Fibroblast of skin of left biceps (primary cell): ENCODE measurements around the gene TANC1.

Experiments used
- DNase-seq, 2 experiments: peaks; one replicate each; pipeline ENCODE4 v3.0.0-alpha.2; 2013; ENCODE audit warnings: low read depth in 2 of 2

Gene TANC1

DNA sequence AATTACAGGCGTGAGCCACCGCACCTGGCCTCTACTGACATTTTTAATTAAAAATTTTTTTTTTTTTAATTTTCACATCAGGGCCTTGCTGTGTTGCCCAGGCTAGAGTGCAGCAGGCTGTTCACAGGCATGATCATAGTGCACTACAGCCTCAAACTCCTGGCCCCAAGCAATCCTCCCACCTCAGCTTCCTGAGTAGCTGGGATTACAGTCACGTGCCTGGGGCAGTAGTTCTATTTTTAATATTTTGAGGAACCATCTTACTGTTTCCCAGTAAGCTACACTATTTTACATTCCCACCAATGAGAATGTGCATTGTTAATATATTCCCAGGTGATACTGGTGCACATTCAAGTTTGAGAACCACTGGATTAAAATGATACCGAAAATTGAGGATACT lies 225.4 kb downstream of the TANC1 start:
- no peak for DNase-seq

DNA sequence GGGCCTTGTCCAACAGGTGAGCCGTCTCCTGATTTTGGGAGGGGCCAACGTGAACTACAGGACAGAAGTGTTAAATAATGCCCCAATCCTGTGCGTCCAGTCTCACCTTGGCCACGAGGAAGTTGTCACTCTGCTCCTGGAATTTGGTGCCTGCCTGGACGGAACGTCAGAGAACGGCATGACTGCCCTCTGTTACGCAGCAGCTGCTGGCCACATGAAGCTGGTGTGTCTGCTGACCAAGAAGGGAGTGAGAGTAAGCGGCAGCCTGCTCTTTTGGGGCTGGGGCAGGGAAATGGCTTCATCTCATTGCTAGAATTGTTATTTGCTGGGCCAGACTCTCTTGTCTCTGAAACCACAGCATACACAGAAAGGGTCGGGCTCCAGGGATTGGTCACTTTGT lies 225.8 kb downstream of the TANC1 start:
- DNase-seq: no peak

DNA sequence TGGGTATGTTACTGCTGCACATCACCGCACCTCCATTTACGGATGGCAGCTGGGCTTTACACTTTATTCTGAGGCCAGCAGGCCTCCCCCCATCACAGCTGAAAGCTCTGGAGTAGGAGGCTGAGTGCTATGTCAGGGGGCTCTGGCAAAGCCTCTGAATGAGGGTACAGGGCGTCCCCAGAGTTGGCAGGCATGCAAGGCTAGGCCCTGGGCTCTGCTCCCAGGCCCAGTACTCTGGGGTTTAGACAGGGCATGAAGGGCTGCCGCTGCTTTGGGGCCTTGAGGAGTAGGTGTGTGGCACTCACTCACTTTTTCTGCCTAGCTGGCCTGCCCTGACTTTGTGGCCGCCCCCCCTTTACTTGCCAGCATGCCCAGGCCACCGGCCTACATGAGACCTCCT lies 227.3 kb downstream of the TANC1 start:
- DNase-seq: no peak

DNA sequence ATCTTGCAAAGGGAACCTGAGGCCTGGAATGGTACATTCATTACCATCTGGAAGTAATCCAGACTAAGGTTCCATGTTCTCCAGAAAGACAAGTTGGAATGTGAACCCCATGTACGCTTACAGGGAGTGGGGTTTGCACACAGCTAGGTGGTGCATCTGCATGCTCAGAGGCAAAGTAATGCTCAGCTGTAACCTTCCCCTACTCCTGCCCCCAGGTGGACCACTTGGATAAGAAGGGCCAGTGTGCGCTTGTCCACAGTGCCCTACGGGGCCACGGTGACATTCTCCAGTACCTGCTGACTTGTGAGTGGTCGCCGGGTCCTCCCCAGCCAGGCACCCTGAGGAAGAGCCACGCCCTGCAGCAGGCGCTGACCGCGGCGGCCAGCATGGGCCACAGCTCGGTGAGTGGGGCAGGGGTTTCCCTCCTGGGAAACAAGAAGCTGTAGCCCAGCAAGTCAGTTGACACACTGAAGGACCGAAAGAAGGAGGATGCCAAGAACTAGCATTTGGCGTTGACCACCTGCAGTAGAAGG lies 228.0 kb downstream of the TANC1 start:
- no peak for DNase-seq

DNA sequence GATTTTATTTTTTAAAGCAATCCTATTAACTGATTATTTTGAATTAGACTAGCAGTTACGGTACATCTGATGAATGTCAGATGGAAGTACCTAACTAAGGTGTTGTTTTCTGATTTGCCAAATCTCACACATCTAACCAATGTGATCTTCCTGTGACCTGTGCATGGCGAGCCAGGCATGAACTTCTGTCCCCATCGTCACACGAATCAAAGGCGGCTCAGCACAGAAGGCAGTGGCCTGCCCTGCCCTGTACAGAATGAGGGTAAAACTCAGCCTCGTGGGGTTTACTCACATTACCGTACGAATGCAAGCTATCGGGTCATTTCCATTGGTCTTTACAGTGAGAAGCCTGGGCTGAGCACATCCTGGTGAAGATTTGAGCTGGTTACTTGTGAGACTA lies 230.8 kb downstream of the TANC1 start:
- no peak for DNase-seq

DNA sequence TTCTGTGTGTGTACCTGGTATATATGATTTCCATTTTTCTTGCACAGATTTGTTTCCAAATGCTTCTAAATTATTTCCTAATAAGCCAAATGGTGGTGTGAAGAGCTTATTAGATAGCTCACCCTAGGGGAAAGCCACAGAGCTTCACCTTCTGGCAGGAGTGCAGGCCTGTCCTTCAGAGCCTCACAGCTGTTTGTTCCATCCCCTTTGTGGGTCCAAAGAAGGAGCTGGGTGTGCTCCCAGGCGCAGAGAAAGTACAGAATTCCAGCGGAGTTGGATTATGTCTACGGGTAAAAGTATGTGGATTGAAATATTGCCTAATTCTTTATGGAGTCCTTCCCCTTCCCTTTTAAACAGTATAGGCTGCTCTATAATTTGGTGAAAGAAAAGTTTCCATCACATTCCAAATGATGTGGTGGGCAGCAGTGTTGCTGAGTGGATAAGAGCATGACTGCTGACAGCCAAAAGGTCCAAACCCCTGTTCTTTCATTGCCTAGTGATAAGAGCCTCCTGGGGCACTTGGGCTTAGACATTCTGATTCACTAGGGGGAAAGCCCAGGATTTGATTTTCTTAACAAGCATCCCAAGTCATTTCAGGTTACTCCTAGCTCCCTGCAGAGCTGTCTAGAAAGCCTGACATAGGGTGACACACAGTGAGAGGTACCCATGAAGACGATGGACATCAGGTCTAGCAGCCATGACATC lies 231.5 kb downstream of the TANC1 start:
- no peak for DNase-seq

DNA sequence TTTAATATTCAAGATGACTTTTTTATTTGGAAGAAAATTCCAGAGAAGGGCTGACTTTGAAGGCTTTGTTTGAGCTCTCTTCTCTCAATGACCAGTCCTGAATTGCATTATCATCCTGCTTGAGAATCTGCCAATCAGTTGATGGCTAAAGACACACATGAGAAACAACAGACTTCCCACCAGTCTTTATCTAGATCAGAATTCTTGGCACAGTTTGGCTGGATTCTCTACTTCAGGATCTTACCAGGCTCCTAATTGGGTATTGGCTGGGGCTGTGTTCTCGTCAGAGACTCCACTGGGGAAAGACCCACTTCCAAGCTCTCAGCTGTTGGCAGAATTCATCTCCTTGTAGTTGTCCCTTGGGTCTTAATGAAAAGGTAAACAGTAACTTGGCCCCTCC lies 232.1 kb downstream of the TANC1 start:
- no peak for DNase-seq

DNA sequence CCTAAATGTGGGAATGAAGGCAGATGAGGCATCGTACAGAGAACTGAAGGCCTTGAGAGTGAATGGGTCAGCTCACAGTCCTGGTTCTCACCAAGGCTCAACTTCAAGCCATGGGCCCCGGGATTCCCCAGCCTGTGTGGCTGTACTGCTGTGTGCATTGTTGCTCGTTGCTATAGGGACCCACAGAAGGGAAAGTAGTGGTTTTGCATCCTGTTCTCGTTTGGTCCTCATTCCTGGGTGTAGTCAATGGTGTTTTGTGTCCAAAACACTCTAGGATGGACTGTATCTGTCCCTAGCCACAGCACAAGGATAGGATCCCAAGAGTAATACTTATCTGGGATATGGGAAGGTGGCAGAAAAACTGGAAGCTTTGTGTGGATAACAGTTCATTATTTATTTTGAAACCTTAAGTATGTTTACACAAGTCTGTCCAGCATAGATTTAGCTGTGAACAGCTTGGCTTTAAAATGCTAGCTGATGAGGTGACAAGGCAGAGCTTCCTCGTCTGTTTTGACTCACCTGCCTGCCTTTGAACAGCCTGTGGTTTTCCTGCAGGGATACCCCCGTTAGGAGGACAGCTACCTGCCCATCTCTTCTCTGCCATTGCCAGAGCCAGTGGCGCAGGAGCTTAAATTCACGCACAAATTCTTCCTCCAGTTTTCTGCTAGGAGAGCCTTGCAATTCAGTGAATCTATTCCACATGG lies 233.1 kb downstream of the TANC1 start:
- DNase-seq: no peak

DNA sequence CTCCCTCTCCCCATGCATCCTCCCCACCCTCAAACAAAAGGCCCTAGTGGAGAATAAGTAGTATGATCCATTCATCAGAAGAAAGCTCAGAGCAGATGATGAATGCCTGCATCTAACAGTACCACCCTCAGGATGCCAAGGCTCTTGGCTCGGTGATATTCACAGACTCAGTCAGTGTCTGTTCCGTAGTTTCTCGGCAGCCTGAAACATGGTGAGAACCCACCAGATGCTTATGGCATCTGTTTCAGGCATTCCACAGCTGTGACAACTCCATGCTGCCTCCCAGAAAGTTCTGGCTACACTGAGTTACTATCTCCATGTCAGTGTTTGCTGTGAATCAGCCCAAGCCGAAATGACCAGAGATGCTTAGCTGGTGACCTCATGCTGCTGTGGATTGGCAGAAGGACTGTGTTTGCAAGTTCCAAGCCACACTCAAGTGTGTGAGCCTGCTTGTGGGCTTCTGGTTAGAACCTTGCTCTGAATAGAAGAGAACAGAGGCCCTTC lies 234.2 kb downstream of the TANC1 start:
- DNase-seq: peak; percentile 93 to 94

DNA sequence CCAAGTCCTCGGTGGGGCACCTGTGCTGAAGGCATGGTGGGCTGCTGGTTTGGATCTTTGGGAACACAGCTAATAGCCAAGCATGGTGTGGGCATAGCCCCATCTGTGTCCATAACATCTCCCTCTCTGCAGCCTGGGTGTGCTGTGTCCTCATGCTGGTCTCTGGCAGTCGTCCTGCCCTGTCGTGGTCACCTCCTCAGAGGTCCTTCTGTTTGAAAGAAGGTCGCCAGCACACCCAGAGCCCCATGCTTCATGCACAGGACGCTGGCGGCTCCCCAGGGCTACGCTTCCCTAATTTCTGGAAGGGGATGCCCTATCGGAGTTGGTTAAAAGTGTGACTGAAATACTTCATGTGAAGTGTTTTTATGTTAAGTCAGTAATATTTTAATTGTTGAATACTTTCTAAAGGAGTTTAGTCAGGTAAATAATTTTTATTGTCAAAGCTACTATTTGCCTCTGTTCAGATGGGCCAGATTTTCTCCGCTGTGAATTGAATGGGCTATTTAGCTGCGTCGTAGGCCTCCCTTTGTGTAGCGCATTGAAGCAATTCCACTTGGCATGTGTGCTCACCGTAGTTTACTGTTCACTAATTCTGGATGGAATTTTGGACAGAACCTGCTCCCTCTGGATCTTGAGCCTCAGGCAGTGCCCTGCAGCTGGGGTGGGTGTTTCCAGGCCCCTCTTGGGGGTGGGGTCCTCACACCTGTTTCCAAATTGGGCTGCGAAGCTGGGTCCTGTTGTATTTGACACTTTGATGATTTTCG lies 236.1 kb downstream of the TANC1 start:
- DNase-seq: no peak

DNA sequence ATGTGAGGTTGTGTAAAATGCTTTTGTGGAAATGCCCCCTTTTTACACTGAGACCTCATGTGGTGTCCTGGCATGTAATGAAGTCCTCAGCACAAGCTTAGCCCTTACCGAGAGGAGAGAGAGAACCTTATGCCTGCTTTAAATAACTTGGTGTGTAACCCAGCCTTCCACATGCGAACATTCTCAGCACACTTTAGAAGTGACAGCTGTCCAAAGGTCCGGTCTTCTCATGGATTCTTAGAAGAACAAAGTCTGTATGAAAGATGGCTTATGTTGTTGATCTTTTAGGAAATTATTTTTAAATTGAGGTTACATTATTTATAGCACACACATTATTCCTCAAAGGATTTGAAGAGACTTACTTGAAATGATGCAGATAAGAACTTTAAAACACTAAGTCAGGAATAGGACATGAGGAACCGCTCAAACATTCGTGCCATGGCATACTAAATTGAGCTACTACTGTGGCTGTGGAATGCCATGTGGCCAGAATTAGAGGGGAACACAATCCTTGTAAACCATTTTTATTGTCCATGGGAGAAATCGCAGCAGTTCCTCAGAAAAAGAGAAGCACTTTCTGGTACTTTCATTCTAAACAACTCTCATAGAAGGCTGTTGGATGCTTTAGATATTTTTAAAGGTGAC lies 238.4 kb downstream of the TANC1 start:
- no peak for DNase-seq

DNA sequence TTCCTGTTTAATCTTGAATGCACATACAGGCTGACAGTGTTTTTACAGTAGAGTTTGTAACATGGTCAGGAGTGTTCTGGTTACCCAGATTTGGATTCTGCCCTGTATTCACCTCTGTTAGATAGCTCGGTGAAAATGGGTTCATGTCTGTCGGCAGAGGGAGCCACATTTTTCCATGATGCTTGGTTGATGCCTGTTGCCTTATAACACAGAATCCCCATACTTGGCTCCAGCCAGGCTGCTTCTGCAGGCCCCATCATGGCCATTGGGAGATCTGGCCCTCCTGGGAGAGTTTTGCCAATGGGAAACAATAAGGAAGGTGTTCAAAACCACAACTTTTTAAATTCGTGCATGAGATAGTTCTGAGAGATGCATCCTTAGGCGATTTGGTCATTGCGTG lies 240.0 kb downstream of the TANC1 start:
- DNase-seq: no peak

DNA sequence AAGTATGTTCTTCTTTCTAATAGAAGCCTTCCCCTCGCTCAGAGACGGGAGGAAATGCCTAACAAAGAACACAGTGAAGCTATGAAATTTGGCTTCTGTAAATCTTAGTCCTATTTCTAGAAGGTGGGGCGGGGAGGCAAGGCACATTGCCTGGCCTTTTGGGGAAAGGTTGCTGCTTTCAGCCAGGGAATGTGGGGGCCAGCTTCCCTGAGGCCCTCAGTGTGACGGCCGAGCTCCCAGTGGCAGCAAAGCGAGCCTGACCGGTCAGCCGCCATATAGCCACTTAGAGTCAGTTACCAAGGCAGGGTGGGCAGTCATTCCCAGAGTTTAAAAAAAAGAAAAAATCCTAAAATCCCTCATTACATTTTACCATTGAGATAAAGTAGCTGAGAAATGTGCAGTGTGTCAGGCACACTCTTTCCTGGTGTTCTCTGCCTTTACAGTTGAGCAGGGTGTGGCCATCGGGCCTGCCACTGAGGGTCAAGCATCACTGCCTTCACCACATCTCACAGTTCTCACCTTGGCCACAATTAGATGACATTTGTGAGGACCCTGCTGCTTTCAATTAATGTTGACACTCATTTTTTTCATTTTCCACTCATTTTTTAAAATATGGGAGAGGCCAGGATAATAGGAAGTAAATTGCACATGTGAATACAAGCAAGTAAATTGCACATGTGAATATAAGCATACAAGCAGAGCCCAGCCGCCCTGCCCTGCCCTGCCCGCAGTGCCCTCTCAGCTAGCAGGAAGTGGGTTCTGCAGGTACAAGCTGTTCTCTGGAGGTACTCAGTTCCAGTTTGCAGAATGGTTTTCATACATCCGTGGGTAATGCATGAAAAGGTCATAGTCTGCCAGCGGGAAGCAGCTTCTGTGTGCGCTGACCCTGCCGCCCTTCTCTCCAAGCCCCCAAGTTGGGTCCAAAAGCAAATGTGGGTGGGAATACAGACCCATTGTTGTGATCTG lies 241.2 kb downstream of the TANC1 start:
- DNase-seq: no peak

DNA sequence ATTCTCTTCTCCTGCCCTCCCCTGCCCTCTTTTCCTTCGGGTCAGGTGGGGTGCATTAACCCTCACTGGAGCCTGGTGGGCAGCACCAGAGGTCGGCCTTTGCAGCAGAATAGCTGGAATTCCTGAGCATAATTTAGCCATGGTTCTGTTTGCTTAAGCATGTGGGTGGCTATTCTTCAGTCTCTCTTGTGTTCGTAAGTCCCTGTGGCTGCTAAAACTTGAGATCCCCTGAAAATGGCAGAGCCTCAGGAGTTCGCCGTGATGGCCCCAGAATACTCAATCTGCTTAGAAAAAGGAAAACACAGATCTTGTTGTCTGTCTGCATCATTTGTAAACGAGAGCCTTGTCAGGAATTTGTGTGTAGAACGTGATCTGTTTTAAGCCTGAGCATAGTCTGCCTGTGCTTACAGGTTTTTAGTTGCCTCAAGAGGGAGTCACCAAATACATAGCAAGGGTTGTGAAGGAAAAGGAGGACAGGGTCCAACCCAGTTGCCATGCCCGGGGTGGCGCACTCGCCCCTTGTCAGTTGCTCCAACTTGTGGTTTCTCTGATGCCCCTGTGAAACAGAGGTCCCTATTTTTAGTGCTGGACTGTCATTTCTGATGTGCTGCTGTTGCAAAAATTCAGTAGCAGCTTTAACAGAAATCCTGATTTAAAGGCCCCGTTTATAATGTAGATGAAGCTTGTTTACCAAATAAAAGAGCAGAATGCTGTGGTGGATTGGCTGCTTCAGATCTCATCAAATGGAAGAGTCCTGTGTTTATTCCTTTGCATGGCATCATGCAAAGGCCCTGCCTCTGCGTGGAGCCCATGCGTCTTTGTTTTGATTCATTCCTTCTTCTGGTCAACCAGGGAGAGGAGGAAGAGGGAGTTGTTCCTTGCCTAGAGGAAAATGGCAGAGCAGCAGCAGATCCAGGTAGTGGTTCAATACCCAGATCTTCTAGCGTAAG lies 243.3 kb downstream of the TANC1 start:
- no peak for DNase-seq

DNA sequence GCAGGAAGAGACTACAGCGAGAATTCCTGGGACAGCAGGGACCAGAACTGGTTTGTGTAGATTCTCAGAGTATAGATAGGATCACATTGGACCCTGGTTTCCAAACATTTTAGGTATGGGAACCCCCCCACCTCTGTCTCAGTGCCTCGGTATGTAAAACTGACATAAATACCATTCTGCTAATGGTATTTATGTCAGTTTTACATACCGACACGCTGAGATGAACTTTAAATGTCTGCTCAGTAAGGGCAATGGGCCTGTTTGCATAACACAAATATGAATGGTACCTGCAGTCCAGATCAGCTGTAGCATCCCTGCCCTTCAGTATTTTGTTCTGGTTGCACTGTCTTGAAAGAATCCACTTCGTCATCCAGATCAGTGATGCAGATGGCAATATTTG lies 244.9 kb downstream of the TANC1 start:
- no peak for DNase-seq

DNA sequence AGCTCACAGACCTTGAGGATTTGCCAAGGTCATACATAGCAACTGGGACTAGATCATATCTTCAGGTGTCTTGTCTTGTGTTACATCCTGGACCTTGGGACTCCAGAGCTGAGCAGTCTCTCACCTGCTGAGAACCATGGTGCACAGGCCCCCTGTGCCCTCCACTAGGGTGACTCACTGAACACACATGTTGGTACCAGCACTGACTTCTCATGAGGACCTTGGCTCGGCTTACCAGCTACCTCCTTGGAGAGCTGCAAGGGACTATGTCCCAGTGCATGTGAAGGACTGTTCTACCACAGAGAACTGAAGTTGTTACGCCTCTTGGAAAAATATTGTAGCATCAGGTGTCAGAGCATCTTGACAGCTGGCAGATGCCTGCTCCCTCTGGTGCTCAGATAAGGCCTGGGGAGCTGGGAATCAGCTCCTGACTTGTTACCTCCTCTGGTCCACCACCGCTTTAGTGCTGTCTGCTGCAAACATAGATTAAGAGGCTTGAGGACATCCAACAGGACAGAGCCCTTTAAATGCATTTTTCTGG lies 246.0 kb downstream of the TANC1 start:
- DNase-seq: no peak

DNA sequence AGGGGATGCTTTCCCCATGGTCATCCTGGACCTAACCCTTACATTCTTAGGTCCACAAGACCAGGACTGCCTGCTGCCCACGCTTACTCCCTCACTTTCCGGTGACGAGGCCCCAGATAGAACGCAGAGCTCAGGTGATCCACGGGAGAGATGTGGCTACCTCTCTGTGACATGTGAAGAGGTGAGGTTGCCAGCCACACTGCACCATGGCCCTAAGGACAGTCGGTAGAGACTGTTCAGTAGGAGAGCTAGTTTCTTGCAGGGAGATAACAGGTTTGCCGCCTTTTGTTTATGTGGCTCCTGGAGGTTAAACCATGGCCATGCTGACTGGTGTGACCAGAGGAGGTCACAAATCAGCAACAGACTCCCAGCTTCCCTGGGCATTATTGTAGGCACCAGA lies 246.7 kb downstream of the TANC1 start:
- no peak for DNase-seq

DNA sequence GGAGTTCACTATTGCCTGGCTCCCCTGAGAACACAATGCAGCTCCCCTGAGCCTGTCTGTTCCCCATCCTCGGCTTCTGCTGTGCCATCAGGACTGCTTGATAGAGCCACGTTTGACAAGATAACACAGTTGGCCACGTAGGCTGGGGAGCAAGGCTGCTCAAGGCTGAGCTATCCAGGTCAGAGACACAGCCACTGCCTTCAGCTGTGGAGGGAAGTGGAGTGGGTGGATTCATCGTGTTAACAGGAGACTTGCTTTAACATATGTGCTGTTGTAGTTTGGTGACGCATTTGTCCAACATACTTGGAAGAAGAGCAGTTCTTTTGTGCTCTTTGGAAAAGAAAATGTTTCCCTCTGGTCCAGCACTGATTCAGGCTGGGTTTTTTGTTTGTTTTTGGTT lies 249.2 kb downstream of the TANC1 start:
- DNase-seq: no peak

DNA sequence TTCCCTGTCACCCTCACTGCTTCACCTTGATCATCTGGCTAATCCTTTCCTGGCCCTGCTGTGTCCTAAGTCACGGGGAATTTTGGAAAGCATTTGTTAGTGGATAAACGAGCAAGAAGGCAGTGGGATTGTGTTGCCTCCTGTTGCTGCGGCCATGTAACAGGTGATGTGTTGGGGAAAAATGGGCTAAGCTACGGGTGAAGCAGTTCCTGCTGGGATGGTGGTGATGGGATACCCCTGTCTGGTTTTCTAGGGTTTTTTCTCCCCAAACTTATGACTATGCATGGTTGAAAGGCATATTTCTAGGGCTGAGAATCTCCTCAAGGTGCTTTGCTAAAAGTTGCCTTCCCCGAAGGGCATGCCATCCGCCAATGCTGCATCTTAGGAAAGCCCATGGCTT lies 249.9 kb downstream of the TANC1 start:
- no peak for DNase-seq
